H1 (cell line): Measurements from ENCODE around the gene SWT1. TPM values are rescaled to one million over a fixed set of nuclear protein-coding genes. Genes with fewer than 3 reads are reported as not detected.

ENCODE experiments used
- BCL11A ChIP-seq, 2 experiments: IDR thresholded peaks; one replicate each; pipeline ENCODE4 v1.6.1; 2011; ENCODE audit warnings: low read depth in 2 of 2, low read length in 2 of 2, mild to moderate bottlenecking in 2 of 2
- CEBPB ChIP-seq: IDR thresholded peaks from 2 replicates; pipeline ENCODE4 v1.6.1; 2012; ENCODE audit warnings: low read depth, low read length
- CREB1 ChIP-seq: IDR thresholded peaks from 2 replicates; pipeline ENCODE4 v1.6.1; 2012; ENCODE audit warnings: inconsistent platforms
- HDAC6 ChIP-seq: IDR thresholded peaks from one replicate; pipeline ENCODE4 v1.7.1; 2012; ENCODE audit warnings: low read depth, mild to moderate bottlenecking, inconsistent platforms, low read length, moderate library complexity
- JUN ChIP-seq: IDR thresholded peaks from 2 replicates; pipeline ENCODE4 v1.6.1; 2011; ENCODE audit warnings: low read depth, mild to moderate bottlenecking, improper control_type of control experiment, low read length
- ZNF274 ChIP-seq: IDR thresholded peaks from 2 replicates; pipeline ENCODE4 v1.7.0; 2012; ENCODE audit warnings: low read length, borderline replicate concordance; ENCODE audit errors: extremely low read depth
- polyA plus RNA-seq, 7 experiments: library from polyadenylated mRNA; depleted of rRNA in 3 of 7; stranded (reverse) in 5 of 7; unstranded in 2 of 7; fragments of >200 nt in 5 of 7; fragments of 200-250 nt in 2 of 7; gene quantifications; 1 replicate in 5 of 7; 2 replicates in 1 of 7; 4 replicates in 1 of 7; pipeline versions ENCODE4 v1.2.1 to v1.2.3, GENCODE V29; 2011 to 2013; ENCODE audit warnings: missing spikeins in 2 of 7, mixed read lengths in 2 of 7
- total RNA-seq: library from RNA; stranded (reverse); fragmentation: NEBNext Ultra II Directional; extraction: Animal tissue kit (Norgen Biotek cat#: 25700); gene quantifications from 2 replicates; pipeline ENCODE4 v1.2.1, GENCODE V29; 2021
- TF ChIP-seq, protein P1 (sequence below): IDR thresholded peaks from 2 replicates; pipeline ENCODE4 v1.6.1; 2011; ENCODE audit warnings: low read depth, mild to moderate bottlenecking, low read length; ENCODE audit not compliant: insufficient read depth

SWT1 gene
- total and polyA plus RNA-seq, 2 of the 8 experiments (the other 6 are each of a cell fraction or from before 2014, with no cell fraction given): 1.4 to 6.2 TPM

- TF ChIP-seq ZNF274 (no peak), CEBPB (peak; percentile 43; the same call in 1 of the 2 replicates), JUN (no peak), HDAC6 (no peak), BCL11A (IDR thresholded peaks at IDR 0.05; ENCODE audit: low read depth in 2 of 2, low read length in 2 of 2) (no peak), CREB1 (peak; percentile 74)
- TF ChIP-seq, protein P1, sequence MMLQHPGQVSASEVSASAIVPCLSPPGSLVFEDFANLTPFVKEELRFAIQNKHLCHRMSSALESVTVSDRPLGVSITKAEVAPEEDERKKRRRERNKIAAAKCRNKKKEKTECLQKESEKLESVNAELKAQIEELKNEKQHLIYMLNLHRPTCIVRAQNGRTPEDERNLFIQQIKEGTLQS: no peak
Measured at GRCh38 chr1:185156854-185157598, at the start of gene SWT1, which contains the start of gene TRMT1L (continued).
